GM20000 (cell line): ENCODE data around the gene LNPEP.

Experiments
- DNase-seq: peaks from one replicate; pipeline ENCODE4 v3.0.0; 2012; ENCODE audit warnings: low spot score
- TF ChIP-seq, protein P1 (sequence below): IDR thresholded peaks from 2 replicates; pipeline ENCODE4 v1.5.1; 2012; ENCODE audit warnings: mild to moderate bottlenecking, control low read depth; ENCODE audit errors: extremely low read depth, missing control alignments

The LNPEP gene

DNA sequence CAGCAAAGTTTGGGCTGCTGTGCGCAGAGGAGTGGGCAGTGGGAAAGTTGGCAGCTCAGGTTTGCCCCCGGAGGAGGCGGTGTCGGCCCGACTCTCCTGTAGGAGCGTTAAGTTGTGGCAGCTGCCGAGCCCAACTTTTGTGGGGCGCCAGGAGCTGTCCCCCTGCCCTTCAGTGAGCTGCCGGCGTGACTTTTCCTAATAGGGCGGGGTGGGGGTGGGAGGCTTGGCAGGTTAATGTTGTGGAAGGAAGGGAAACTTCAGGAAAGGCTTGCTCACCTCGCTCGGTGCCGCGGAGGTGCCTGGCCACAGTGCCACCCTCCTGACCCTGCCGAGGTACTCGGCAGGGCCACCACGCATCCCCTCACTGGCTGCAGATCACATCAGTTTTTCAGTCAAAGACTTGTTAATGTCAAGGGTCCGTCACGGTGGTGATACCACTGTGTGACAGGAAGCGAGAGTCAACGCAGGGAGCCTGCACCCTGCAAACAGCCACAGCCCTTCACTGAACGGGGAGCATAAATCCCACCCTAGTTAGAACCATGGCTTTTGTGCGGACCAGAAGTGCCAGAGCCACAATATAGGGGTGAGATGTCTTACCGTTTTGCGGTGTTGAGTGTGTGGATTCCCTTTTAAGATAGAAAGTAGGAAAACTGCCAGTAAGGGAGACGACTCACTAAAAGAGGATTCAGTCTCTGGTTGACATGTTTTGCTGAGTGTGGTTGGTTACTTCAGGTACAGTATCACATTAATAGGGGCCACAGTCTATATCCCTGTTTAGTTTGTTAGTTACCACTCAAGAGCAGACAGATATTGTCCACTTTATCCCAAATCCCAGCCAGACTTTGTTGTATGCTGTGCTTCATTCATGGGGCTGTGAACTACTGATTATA is 796 bp downstream of the LNPEP start:
- TF ChIP-seq, protein P1, sequence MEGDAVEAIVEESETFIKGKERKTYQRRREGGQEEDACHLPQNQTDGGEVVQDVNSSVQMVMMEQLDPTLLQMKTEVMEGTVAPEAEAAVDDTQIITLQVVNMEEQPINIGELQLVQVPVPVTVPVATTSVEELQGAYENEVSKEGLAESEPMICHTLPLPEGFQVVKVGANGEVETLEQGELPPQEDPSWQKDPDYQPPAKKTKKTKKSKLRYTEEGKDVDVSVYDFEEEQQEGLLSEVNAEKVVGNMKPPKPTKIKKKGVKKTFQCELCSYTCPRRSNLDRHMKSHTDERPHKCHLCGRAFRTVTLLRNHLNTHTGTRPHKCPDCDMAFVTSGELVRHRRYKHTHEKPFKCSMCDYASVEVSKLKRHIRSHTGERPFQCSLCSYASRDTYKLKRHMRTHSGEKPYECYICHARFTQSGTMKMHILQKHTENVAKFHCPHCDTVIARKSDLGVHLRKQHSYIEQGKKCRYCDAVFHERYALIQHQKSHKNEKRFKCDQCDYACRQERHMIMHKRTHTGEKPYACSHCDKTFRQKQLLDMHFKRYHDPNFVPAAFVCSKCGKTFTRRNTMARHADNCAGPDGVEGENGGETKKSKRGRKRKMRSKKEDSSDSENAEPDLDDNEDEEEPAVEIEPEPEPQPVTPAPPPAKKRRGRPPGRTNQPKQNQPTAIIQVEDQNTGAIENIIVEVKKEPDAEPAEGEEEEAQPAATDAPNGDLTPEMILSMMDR, result no peak
- DNase-seq, result peak; percentile 38

DNA sequence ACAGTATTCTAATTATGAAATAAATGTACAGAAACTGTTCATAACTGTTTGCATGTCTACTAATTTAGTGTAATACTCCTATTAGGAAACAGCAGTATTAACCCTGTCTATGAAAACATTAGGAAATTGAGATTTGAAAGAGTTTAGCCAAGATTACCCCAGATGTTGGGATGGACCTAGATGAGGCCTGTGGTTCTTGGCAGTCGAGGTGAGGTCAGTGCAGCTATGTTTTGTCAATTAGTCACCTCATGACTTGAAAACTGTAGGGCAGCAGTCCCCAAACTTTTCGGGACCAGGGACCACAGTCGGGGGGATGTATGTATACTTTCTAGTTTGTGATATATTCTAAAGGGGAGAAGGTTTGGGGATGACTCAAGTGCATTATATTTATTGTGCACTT is 4.7 kb downstream of the LNPEP start:
- TF ChIP-seq, protein P1, result no peak
- DNase-seq, result no peak

DNA sequence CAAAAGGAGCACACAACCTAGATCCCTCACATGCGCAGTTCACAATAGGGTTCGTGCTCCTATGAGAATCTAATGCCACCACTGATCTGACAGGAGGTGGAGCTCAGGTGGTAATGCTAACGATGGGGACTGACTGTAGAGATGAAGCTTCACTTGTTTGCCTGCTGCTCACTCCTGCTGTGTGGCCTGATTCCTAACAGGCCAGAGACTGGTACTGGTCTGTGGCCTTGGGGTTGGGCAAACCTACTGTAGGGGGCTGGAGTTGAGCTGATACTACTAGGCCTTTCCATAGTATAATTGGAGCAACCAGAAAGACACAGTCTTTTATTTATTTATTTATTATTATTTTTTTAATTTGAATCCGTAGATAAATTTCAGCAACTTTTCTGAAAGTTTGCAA is 5.3 kb downstream of the LNPEP start:
- TF ChIP-seq, protein P1, result no peak
- no peak for DNase-seq

DNA sequence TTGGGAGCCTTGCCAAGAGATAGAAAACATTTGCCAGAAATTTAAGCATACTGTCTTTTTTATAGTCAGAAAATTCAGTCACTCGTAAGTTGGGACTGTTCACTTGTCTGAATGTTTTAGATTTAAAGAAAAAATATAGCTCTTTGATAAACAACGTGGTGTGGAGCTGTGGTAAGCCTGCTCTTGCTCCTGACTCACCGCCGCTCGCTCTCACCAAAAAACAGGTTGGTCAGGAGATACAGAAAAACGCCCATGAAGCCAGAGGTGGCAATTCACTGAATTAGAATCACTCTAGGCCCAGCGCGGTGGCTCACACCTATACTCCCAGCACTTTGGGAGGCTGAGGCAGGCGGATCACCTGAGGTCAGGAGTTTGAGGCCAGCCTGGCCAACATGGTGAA is 6.2 kb downstream of the LNPEP start:
- DNase-seq, result no peak
- TF ChIP-seq, protein P1, result no peak

DNA sequence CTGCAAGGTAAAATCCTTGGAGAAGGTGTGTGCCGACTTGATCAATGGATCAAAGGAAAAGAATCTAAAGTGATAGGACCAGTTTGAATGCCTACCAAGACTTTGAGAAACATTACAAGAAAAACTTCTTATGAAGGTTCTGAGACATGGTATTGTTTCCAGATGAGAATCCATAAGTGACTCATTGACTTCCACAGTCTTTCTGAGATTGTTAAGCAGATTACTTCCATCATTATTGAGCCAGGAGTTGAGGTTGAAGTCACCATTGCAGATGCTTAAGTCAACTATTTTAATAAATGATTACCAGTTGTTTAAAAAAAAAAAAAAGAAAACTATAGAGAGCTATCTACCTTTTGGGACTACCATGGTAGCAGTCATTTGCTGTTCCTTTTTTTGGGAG is 7.0 kb downstream of the LNPEP start:
- no peak for DNase-seq
- TF ChIP-seq, protein P1, result no peak

DNA sequence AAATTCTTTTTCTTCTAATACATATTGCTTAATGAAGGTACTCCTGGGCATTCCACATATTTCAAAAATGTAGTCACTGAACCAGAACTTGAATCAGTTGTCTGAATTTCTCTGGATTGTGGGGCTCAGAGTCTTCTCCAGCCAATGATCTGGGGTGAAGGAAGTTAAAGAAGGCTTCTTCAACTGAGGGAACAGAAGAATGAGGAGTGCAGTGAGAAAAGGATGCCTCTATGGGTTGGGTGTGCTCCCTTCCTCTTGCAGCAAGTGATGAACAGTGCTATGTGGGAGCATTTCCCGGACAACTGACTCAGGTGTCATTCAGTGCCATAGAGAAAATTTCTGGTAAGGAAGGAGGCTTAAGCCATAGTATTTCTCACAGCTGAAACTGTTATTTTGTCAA is 7.9 kb downstream of the LNPEP start:
- TF ChIP-seq, protein P1, result no peak
- DNase-seq, result no peak

DNA sequence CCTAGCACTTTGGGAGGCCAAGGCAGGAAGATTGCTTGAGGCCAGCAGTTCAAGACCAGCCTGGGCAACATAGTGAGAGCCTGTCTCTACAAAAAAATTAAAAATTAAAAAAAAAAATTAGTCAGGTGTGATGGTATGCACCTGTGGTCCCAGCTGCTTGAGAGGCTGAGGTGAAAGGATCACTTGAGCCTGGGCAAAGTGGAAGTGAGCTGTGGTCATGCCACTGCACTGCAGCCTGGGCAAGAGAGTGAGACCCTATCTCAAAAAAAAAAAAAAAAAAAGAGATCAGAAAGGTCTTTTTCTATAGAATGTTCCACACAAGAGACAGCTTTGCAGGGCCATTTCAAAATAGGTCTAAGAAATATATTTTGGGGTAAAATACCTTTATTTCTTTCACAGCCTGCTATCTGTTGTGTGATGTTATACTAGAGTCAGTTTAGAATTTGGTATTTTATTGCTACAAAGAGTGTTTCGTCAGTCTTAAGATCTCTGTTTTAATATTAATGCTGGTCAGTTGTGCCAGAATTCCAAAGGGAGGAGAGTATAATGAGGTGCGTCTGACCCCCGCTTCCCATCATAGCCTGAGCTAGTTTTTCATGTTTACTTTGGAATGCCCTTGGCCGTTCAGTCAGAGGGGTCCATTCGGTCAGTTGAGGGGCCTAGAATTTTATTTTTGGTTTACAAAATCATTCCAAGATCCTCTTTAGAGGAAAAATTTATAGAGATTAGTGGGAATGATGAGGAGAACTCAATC is 9.4 kb downstream of the LNPEP start:
- no peak for DNase-seq
- TF ChIP-seq, protein P1, result no peak
